Thyroid gland (tissue), 4 donors: ENCODE results near the gene EXOC3L1. TPM values are rescaled to one million over a fixed set of nuclear protein-coding genes. Genes with fewer than 3 reads are reported as not detected.
A peak's percentile ranks its signal among the peaks of the same experiment; 100 is the strongest.

Experiments
- DNase-seq, 2 donors: peaks; one replicate each; pipeline ENCODE4 v3.0.0-alpha.2; 2019
- H3K27ac ChIP-seq, 3 donors: fragments of 200-600 bp; sonication (generic); 1 replicate in 2 of 3; 2 replicates in 1 of 3; pipeline ENCODE4 v1.5.1; 2016 to 2019; ENCODE audit warnings: mild to moderate bottlenecking in 1 of 3, moderate library complexity in 1 of 3
- H3K27me3 ChIP-seq: fragments of 200-600 bp; sonication (generic); one replicate; pipeline ENCODE4 v1.5.1; 2019
- H3K36me3 ChIP-seq, 2 donors: fragments of 200-600 bp; sonication (generic); one replicate each; pipeline ENCODE4 v1.5.1; 2016 to 2019
- H3K4me1 ChIP-seq, 2 donors: fragments of 200-600 bp; sonication (generic); one replicate each; pipeline ENCODE4 v1.5.1; 2017 to 2019
- H3K4me3 ChIP-seq, 3 donors: fragments of 200-600 bp; sonication (generic); replicated peaks in 1 of 3; 1 replicate in 2 of 3; 2 replicates in 1 of 3; pipeline ENCODE4 v1.5.1; 2016; ENCODE audit warnings: mild to moderate bottlenecking in 1 of 3
- H3K9me3 ChIP-seq: fragments of 200-600 bp; sonication (generic); one replicate; pipeline ENCODE4 v1.5.1; 2017
- POLR2A ChIP-seq, 2 donors: fragments of 450-650 bp; IDR thresholded peaks; one replicate each; pipeline ENCODE4 v1.6.1; 2017; ENCODE audit warnings: antibody characterized with exemption in 2 of 2, mild to moderate bottlenecking in 2 of 2, moderate library complexity in 1 of 2
- WGBS, 2 donors: methylation state at CpG; one replicate each; pipeline ENCODE4 v1.1.5; 2017; 5-methylcytosine and 5-hydroxymethylcytosine counted together
- intact Hi-C: fragments of 100-400 bp; cut with DNase I; formaldehyde crosslinking; loops from one replicate; pipeline ENCODE4 v1.15.1; 2023
- total RNA-seq, 4 donors: library from RNA; depleted of rRNA; stranded (reverse); fragments of >200 nt; gene quantifications; one replicate each; pipeline ENCODE4 v1.2.3, GENCODE V29; 2016
- TF ChIP-seq, protein P1 (sequence below), 6 experiments: fragments of 200-600 bp in 3 of 6; fragments of 450-650 bp in 3 of 6; sonication (generic) in 3 of 6; IDR thresholded peaks; one replicate each; pipeline ENCODE4 v1.5.1; 2016 to 2019; ENCODE audit warnings: antibody characterized with exemption in 6 of 6, mild to moderate bottlenecking in 2 of 6, inconsistent platforms in 1 of 6, moderate library complexity in 1 of 6

The EXOC3L1 gene
- total RNA-seq, 4 donors from 2014 or later = 5.9 to 8.6 (median 7.6) TPM

DNA sequence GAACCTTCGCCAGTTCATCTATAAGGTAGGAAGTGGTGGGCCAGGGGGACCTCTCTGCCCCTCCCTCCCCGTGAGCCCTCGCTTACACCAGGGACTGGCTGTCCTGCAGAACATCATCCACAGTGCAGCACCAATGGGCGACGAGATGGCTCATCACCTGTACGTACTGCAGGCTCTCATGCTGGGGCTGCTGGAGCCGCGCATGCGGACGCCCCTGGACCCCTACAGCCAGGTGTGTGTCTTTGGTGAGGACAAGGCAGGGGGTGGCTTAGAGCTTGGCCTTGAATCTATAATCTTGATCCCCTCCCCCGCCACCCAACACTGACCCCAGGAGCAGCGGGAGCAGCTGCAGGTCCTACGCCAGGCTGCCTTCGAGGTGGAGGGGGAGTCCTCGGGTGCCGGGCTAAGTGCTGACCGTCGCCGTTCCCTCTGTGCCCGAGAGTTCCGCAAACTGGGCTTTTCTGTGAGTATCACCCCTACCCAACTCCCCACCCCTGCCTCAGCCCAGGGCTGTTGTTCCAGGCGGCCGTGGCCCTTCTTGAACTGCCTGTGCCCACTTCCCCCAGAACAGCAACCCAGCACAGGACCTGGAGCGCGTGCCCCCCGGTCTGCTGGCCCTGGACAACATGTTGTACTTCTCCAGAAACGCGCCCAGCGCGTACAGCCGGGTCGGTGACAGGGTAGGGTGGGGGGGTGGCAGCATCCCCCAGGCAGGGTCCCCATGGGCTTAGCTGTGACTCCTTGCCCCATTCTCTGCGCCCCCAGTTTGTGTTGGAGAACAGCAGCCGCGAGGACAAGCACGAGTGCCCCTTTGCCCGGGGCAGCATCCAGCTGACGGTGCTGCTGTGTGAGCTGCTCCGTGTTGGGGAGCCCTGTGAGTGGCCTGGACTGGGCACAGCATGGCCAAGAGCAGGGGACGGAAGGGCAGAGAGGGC, 11.7 kb upstream of the EXOC3L1 start:
- no peaks in the 10 kb centered on the region for H3K27me3 ChIP-seq
- H3K9me3 ChIP-seq = no peaks in the 10 kb centered on the region
- H3K27ac ChIP-seq = no peak overlapping the region
- H3K4me1 ChIP-seq = peaks cover 8 to 18% of the 10 kb centered on the region in 2 donors
- DNase-seq = no peak
- TF ChIP-seq, protein P1, sequence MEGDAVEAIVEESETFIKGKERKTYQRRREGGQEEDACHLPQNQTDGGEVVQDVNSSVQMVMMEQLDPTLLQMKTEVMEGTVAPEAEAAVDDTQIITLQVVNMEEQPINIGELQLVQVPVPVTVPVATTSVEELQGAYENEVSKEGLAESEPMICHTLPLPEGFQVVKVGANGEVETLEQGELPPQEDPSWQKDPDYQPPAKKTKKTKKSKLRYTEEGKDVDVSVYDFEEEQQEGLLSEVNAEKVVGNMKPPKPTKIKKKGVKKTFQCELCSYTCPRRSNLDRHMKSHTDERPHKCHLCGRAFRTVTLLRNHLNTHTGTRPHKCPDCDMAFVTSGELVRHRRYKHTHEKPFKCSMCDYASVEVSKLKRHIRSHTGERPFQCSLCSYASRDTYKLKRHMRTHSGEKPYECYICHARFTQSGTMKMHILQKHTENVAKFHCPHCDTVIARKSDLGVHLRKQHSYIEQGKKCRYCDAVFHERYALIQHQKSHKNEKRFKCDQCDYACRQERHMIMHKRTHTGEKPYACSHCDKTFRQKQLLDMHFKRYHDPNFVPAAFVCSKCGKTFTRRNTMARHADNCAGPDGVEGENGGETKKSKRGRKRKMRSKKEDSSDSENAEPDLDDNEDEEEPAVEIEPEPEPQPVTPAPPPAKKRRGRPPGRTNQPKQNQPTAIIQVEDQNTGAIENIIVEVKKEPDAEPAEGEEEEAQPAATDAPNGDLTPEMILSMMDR (IDR thresholded peaks at IDR 0.05) = no peak
- no peak for TF ChIP-seq POLR2A (IDR thresholded peaks at IDR 0.05)
- intact Hi-C loops = no loop called here
- 94 to 97% methylated on average over 27 to 33 of the region's 40 CpGs for WGBS, 2 donors
- peaks cover 30 to 32% of the 10 kb centered on the region in 2 donors for H3K36me3 ChIP-seq
- H3K4me3 ChIP-seq = no peak overlapping the region

DNA sequence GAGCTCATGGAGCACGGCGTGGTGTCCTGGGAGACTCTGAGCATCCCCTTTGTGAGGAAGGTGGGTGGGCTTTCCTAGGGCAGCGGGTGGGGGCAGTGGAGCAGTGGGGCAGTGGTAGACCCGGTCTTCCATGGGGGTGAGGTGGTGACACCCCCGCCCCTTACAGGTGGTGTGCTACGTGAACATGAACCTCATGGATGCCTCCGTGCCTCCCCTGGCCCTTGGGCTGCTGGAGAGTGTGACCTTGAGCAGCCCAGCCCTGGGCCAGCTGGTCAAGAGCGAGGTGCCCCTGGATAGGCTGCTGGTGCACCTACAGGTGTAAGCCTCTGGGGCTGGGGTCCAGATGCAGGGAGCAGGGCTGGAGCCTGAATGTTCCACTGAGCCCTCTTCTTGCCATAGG, 10.6 kb upstream of the EXOC3L1 start:
- TF ChIP-seq, protein P1 (IDR thresholded peaks at IDR 0.05) = no peak
- no peak for TF ChIP-seq POLR2A (IDR thresholded peaks at IDR 0.05)

DNA sequence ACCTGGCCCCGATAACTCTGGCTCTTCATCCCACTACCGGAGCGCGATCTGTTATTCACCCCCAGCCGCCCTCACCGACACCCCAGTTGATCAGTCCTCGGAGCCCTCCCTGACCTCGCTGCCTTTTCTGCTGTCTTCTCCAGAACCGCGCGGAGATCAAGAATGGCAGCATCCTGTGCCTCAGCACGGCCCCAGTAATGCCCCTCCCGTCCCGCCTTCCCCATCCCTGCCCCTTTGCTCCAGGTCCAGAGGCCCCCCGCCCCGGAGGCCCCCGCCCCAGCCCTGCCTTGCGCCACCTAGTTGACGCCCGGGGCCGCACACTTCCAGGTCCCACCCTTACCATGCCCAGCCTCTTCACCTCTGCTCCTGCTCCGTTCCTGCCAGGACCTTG, 9.9 kb upstream of the EXOC3L1 start:
- Histone ChIP-seq H3K4me3 (peak overlapping the region in 1 of 3 donors; percentile 41), H3K9me3 (no peaks in the 10 kb centered on the region), H3K27ac (no peak overlapping the region), H3K36me3 (peaks cover 49 to 51% of the 10 kb centered on the region in 2 donors), H3K4me1 (peaks cover 8 to 18% of the 10 kb centered on the region in 2 donors), H3K27me3 (no peaks in the 10 kb centered on the region)
- intact Hi-C loops = no loop called here
- peak; percentile 23 to 34 for DNase-seq
- WGBS, 2 donors = 30 to 45% methylated on average over 20 to 22 of the region's 22 CpGs
- no peak for TF ChIP-seq POLR2A (IDR thresholded peaks at IDR 0.05)
- TF ChIP-seq, protein P1 (IDR thresholded peaks at IDR 0.05) = peak in 1 of 6 experiments; percentile 28

More for the DNA sequence above, 10.6 kb upstream of the EXOC3L1 start:
- intact Hi-C loops = no loop called here
- Histone ChIP-seq H3K36me3 (peaks cover 42 to 44% of the 10 kb centered on the region in 2 donors), H3K9me3 (no peaks in the 10 kb centered on the region), H3K4me1 (peaks cover 8 to 18% of the 10 kb centered on the region in 2 donors), H3K27ac (no peak overlapping the region), H3K27me3 (no peaks in the 10 kb centered on the region), H3K4me3 (no peak overlapping the region)
- DNase-seq = no peak
- 90 to 94% methylated on average over 8 of the region's 8 CpGs for WGBS, 2 donors

DNA sequence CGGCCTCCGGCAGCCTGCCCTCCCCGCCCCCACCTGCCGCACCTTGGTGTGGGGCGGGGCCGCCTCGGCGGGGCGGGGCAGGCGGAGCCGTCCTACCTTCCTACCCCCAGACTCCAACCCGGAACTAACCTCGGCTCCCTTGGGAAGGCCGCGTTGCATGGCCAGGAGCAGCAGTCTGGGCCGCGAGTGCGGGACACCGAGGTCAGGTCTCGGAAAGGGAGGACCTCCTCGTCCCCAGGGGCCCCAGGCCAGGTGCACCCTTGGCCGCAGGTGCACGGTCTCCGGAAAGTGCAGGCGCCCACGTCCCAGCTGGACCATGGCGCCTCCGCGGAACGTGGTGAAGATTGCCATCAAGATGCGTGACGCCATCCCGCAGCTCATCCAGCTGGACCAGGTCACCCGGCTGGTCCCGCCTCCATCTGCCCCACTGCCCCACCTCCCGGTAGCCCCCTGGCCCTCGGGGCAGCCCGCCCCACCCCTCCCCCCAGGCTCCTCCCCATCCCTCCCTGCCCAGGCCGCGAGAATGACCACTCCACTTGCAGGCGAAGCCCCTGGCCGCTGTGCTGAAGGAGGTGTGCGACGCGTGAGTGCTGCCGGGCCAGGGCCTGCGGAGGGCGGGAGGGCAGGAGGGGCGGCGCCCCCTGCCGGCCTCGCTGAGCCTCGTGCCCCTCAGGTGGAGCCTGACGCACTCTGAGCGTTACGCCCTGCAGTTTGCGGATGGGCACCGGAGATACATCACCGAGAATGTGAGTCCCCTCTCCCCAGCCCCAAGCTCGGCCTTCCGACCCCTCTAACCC, 9.3 kb upstream of the EXOC3L1 start, which contains the start of gene ELMO3:
Gene ELMO3 (plus strand): TSS at position 121 of the 797 bp plus-strand sequence. CDS start 196 bp downstream, at position 317.
- DNase-seq = peak; percentile 79 to 80
- H3K27ac ChIP-seq = peak within 1 kb of the TSS; percentile 34 to 54 (median 51)

More for the DNA sequence above, 9.3 kb upstream of the EXOC3L1 start, which contains the start of gene ELMO3:
- Histone ChIP-seq H3K4me3 (peak within 1 kb of the TSS in 1 of 3 donors; percentile 41), H3K27me3 (no peaks in the 10 kb centered on the region), H3K9me3 (no peaks in the 10 kb centered on the region), H3K4me1 (peaks cover 8 to 18% of the 10 kb centered on the region in 2 donors), H3K36me3 (peaks cover 53 to 55% of the 10 kb centered on the region in 2 donors)
- TF ChIP-seq, protein P1 (IDR thresholded peaks at IDR 0.05) = peak in 3 of 6 experiments; percentile 32 to 45 (median 41)
- TF ChIP-seq POLR2A (IDR thresholded peaks at IDR 0.05) = peak in 1 of 2 donors; percentile 60
- 19 to 37% methylated on average over 19 to 31 of the region's 61 CpGs for WGBS, 2 donors
- intact Hi-C loops = no loop called here
